OCI-LY7 (cell line): ENCODE measurements around the gene PPP6R3. TPM values are rescaled to one million over a fixed set of nuclear protein-coding genes. Genes with fewer than 3 reads are reported as not detected.

Source experiments
- BruUV-seq: library from RNA; stranded (reverse); fragments of 400-500 nt; replicated peaks from 2 replicates; lab custom pipeline; 2021; lab: Mats Ljungman, UMichigan
- CTCF ChIA-PET: fragments of 300-600 bp; sonication (Branson Sonifier 250); formaldehyde crosslinking; loops from one replicate; lab custom pipeline; 2022; ENCODE audit warnings: antibody characterized with exemption; ENCODE audit not compliant: unreplicated experiment; lab: Charles Lee
- POLR2A ChIA-PET: fragments of 300-600 bp; sonication (Branson Sonifier 250); formaldehyde crosslinking; loops from one replicate; lab custom pipeline; 2022; ENCODE audit warnings: antibody characterized with exemption; lab: Charles Lee
- DNase-seq: peaks from one replicate; pipeline ENCODE4 v3.0.0-alpha.2; 2015; ENCODE audit warnings: low spot score
- H2AFZ ChIP-seq: fragments of 200-600 bp; sonication (generic), shearing (Covaris generic); 2 replicates; pipeline ENCODE4 v1.6.1; 2014; ENCODE audit warnings: mild to moderate bottlenecking, antibody characterized with exemption, low read length, moderate library complexity
- H3K27ac ChIP-seq: fragments of 200-600 bp; sonication (generic); 2 replicates; pipeline ENCODE4 v1.5.1; 2014; ENCODE audit warnings: mixed run types, low read depth, mild to moderate bottlenecking, moderate library complexity, low read length, inconsistent platforms; ENCODE audit not compliant: poor library complexity, severe bottlenecking
- H3K36me3 ChIP-seq: fragments of 200-600 bp; sonication (generic); 2 replicates; pipeline ENCODE4 v1.6.1; 2014; ENCODE audit warnings: mild to moderate bottlenecking, antibody characterized with exemption, low read length, moderate library complexity, mixed read lengths; ENCODE audit not compliant: insufficient read depth
- H3K4me1 ChIP-seq: fragments of 200-600 bp; sonication (generic); 2 replicates; pipeline ENCODE4 v1.5.1; 2014; ENCODE audit warnings: mild to moderate bottlenecking, low read length; ENCODE audit not compliant: insufficient read depth, poor library complexity, severe bottlenecking
- H3K4me2 ChIP-seq: fragments of 200-600 bp; sonication (generic); 2 replicates; pipeline ENCODE4 v1.6.1; 2014; ENCODE audit warnings: mild to moderate bottlenecking, low read length
- H3K4me3 ChIP-seq: fragments of 200-600 bp; sonication (generic); 2 replicates; pipeline ENCODE4 v1.5.1; 2014; ENCODE audit warnings: mild to moderate bottlenecking, low read depth, low read length; ENCODE audit not compliant: poor library complexity, severe bottlenecking
- H3K79me2 ChIP-seq: fragments of 200-600 bp; sonication (generic); 2 replicates; pipeline ENCODE4 v1.6.1; 2016; ENCODE audit warnings: low read depth, mild to moderate bottlenecking, low read length, moderate library complexity, mixed read lengths; ENCODE audit not compliant: insufficient read depth
- H3K9me2 ChIP-seq: fragments of 200-600 bp; sonication (generic); 2 replicates; pipeline ENCODE4 v1.6.1; 2016; ENCODE audit warnings: mild to moderate bottlenecking, low read length, mixed read lengths; ENCODE audit not compliant: insufficient read depth
- H3K9me3 ChIP-seq: fragments of 200-600 bp; sonication (generic); 2 replicates; pipeline ENCODE4 v1.6.1; 2014; ENCODE audit warnings: mild to moderate bottlenecking, mixed run types, low read length, mixed read lengths
- H4K20me1 ChIP-seq: fragments of 200-600 bp; sonication (generic); 2 replicates; pipeline ENCODE4 v1.6.1; 2014; ENCODE audit warnings: mild to moderate bottlenecking, antibody characterized with exemption, low read length, moderate library complexity, mixed read lengths; ENCODE audit not compliant: insufficient read depth
- EZH2phosphoT487 ChIP-seq: fragments of 200-600 bp; sonication (generic); IDR thresholded peaks from 2 replicates; pipeline ENCODE4 v1.6.1; 2018; ENCODE audit warnings: low read depth, borderline replicate concordance, mild to moderate bottlenecking, mixed run types, antibody characterized with exemption, low read length, moderate library complexity, mixed read lengths
- intact Hi-C: fragments of 100-400 bp; cut with micrococcal nuclease; formaldehyde crosslinking; loops from one replicate; pipeline ENCODE4 v1.10.0; 2022; ENCODE audit not compliant: unreplicated experiment
- total RNA-seq, 2 experiments: library from RNA; depleted of rRNA in 1 of 2; stranded (reverse); fragments of >200 nt in 1 of 2; shearing (Covaris generic) in 1 of 2; gene quantifications; 2 replicates each; pipeline ENCODE4 v1.2.3, GENCODE V29; 2014 to 2022
- TF ChIP-seq, protein P1 (sequence below): fragments of 200-600 bp; sonication (generic); conservative IDR thresholded peaks from 2 replicates; pipeline ENCODE4 v1.5.1; 2014; ENCODE audit warnings: mild to moderate bottlenecking, antibody characterized with exemption, low read length, moderate library complexity, mixed read lengths

The PPP6R3 gene
- total RNA-seq, 2 experiments from 2014 or later = 122 to 151 TPM

DNA sequence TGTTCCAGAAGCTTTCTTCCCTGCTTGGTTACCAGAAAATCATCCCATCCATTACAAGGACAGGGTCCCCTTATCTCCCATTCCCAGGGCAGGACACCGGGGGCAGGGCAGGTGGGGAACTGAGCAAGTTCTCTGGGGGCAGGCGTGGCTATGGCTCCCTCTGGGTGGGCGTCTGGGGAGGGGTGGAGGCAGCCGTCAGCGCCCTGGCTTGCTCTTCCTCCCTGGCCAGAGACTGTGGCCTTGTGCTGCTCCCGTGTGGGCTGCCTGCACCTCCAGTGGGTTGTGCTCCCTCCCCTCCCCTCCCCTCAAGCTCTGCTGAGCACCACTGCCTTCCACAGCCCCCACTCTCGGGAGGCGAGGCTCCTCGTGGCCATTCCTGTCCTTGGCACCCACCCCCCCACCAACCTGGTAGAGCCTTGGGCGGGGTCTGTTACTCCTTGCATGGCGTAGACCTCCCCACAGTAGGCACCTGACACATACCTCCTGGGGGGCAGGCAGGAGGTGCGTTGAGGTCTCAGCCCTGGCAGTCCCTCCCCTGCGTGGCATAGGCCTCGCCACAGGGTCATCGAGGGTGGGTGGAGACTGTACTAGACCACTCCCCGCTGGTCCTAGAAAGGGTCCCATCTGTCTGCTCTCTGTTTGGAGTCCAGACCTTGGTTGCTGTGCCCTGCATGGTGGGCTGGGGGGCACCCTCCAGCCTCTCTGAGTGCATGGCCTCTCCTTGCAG is 24.2 kb upstream of the PPP6R3 start:
- no TSS peak for BruUV-seq
- no peaks in the 10 kb centered on the region for H4K20me1 ChIP-seq
- H3K4me2 ChIP-seq = no peak overlapping the region
- H3K4me3 ChIP-seq = no peak overlapping the region
- no peaks in the 10 kb centered on the region for H3K9me3 ChIP-seq
- no peaks in the 10 kb centered on the region for H3K79me2 ChIP-seq
- no peak overlapping the region for H2AFZ ChIP-seq
- H3K27ac ChIP-seq = no peak overlapping the region
- H3K9me2 ChIP-seq = no peaks in the 10 kb centered on the region
- H3K36me3 ChIP-seq = no peaks in the 10 kb centered on the region
- CTCF ChIA-PET = interaction anchor here (0.6 kb wide), 1 partner anchor 28 kb away, joined by 3 read pairs; no protein-coding TSS in a partner anchor
- peaks cover 14% of the 10 kb centered on the region for H3K4me1 ChIP-seq
- TF ChIP-seq, protein P1, sequence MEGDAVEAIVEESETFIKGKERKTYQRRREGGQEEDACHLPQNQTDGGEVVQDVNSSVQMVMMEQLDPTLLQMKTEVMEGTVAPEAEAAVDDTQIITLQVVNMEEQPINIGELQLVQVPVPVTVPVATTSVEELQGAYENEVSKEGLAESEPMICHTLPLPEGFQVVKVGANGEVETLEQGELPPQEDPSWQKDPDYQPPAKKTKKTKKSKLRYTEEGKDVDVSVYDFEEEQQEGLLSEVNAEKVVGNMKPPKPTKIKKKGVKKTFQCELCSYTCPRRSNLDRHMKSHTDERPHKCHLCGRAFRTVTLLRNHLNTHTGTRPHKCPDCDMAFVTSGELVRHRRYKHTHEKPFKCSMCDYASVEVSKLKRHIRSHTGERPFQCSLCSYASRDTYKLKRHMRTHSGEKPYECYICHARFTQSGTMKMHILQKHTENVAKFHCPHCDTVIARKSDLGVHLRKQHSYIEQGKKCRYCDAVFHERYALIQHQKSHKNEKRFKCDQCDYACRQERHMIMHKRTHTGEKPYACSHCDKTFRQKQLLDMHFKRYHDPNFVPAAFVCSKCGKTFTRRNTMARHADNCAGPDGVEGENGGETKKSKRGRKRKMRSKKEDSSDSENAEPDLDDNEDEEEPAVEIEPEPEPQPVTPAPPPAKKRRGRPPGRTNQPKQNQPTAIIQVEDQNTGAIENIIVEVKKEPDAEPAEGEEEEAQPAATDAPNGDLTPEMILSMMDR = no peak
- no peak for TF ChIP-seq EZH2phosphoT487
- no peak for DNase-seq
- POLR2A ChIA-PET = no interaction called here
- intact Hi-C loops = no loop called here

DNA sequence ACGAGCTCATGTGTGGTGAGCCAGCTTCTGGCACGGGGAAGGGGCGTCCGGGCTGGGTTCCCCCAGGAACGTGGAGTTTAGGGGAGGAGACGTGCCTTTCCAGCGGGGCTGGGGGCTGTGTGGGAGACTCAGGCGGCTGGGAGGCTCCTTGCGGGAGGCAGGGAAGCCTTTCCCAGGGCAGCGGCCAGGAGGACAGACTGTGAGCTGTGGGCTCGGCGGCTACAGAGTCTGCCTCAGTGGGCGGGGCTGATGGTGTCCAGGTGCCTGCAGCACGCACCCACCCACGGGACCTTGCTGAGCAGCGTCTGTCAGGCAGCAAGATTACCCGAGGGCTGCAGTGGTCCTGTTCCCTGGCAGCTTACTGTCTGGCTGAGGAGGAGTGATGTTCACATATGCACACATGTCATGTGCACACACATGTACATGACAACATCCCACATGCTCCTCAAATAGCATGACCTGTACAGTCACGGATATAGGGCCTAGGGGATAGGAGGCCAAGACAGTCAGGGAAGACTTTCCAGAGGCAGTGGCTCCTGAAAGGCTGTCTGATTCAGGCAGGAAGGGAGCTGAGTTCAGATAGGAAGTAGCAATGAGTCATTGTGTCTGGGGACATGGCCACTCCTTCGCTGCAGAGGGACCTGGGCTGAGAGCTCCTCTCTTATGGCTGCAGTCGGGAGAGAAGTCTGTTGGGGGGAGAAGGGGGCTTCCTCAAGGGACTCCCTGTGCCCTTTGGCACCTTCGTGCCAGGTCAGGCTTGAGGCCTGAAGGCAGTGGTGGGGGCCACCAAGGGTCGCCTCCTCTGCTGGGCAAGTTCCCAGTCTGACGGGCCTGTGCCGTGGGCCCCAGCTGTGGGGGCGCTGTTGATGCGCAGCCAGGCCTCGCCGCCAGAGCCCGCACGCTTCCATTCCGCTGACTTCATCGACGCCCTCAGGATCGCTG is 23.3 kb upstream of the PPP6R3 start:
- CTCF ChIA-PET = no interaction called here
- H3K4me1 ChIP-seq = peaks cover 24% of the 10 kb centered on the region
- no peak for DNase-seq
- no peak overlapping the region for H3K27ac ChIP-seq
- no peaks in the 10 kb centered on the region for H3K9me3 ChIP-seq
- no peak overlapping the region for H3K4me3 ChIP-seq
- intact Hi-C loops = no loop called here
- H3K36me3 ChIP-seq = no peaks in the 10 kb centered on the region
- H3K79me2 ChIP-seq = no peaks in the 10 kb centered on the region
- BruUV-seq = no TSS peak
- TF ChIP-seq, protein P1 = no peak
- TF ChIP-seq EZH2phosphoT487 = no peak
- H3K9me2 ChIP-seq = no peaks in the 10 kb centered on the region
- no peak overlapping the region for H3K4me2 ChIP-seq
- no peaks in the 10 kb centered on the region for H4K20me1 ChIP-seq
- no peak overlapping the region for H2AFZ ChIP-seq
- POLR2A ChIA-PET = no interaction called here
